Frontal cortex (tissue), 4 donors: ENCODE results near the gene HOXB6. TPM values are rescaled to one million over a fixed set of nuclear protein-coding genes. Genes with fewer than 3 reads are reported as not detected.

Experiments
- DNase-seq, 2 donors: peaks; one replicate each; pipeline ENCODE4 v3.0.0; 2012; ENCODE audit warnings: low spot score in 2 of 2
- FAIRE-seq: peaks from 2 replicates; lab custom pipeline; 2012; peaks lifted over from hg19 to GRCh38; lab: Jason Lieb, UNC
- total RNA-seq: library from RNA; depleted of rRNA; stranded (reverse); fragments of >200 nt; gene quantifications from one replicate; pipeline ENCODE4 v1.2.3, GENCODE V29; 2014
- donor health status: control.
- donor health status: control.
- donor health status: control.

HOXB6 gene
- total RNA-seq, 1 donor from 2014 or later, result not detected

- FAIRE-seq, result no peak
- DNase-seq, result no peak
These were observed 44.7 kb downstream of the HOXB6 start for GRCh38 chr17:48559840-48560817.

GRCh38 chr17:48559122-48559839 lies 45.5 kb downstream of the HOXB6 start:
- no peak for FAIRE-seq
- DNase-seq, result no peak

DNA sequence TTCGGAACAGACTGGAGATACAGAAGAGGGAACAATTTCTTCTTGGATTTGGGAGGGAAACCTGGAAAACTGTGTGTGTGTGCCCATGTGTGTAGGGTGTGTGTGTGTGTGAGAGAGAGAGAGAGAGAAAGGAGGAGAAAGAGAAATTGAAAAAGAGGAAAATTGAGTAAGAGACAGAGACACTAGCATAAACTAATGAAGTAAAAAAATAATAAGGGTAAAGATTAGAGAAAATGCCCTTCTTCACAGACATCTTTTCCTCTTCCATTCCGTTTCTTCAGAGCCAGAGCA lies 46.0 kb downstream of the HOXB6 start:
- DNase-seq, result no peak
- FAIRE-seq, result no peak

GRCh38 chr17:48558057-48558830 lies 46.5 kb downstream of the HOXB6 start:
- no peak for FAIRE-seq
- no peak for DNase-seq

GRCh38 chr17:48556576-48557401 lies 48.0 kb downstream of the HOXB6 start:
- no peak for FAIRE-seq
- DNase-seq, result no peak

GRCh38 chr17:48556229-48556575 lies 48.6 kb downstream of the HOXB6 start:
- DNase-seq (no peak), FAIRE-seq (no peak)

DNA sequence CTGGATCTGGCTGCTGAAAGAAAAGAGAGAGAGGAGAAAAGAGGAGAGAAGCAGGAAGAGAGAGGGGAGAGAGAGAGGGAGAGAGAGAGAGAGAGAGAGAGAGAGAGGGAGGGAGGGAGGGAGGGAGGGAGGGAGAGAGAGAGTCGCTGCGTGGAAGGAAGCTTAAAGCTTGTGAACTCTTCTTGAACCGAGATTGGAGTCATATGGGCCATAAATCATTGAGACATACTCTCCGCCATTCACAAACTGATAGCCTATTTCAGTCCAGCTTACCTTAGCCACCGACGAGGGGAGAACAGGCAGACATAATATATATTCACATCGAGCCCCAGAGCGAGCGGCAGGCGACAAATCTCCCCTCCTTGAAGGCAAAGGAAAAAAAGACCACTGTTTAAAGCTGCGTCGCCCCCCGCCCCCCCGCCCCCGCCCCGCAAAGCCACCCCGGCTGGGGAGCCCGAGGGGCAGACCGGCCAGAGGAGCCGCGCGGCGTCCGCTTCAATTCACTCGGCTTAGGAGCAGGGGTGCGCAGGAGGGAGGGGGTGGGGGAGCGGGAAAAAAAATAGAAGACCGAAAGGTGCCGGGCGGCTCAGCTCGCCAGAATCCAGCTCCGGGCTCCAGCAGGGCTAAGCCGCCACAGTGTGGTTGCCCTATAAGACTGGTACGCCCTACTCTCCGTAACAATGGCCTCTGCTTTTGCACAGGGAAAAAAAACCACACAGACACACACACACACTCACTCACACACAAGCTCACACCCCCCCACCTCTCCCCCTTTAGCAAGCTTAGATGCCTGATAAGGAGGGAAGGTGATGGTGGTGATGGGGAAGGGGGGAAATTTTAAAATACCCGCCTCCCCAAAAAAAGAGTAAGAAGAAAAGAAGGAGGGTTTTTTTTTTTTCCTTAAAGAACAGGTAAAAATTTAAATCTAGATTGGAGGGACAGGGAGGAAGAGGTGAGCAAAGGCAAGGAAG lies 49.2 kb downstream of the HOXB6 start:
- FAIRE-seq, result no peak
- no peak for DNase-seq

GRCh38 chr17:48554412-48555257 lies 50.2 kb downstream of the HOXB6 start:
- DNase-seq (no peak), FAIRE-seq (no peak)

GRCh38 chr17:48553826-48554225 lies 51.0 kb downstream of the HOXB6 start:
- DNase-seq (no peak), FAIRE-seq (no peak)

- no peak for FAIRE-seq
- DNase-seq, result no peak
These were observed 51.6 kb downstream of the HOXB6 start for GRCh38 chr17:48553190-48553547.

GRCh38 chr17:48552466-48553189 lies 52.2 kb downstream of the HOXB6 start:
- DNase-seq (no peak), FAIRE-seq (no peak)

- FAIRE-seq, result no peak
- no peak for DNase-seq
These were observed 53.0 kb downstream of the HOXB6 start for GRCh38 chr17:48551596-48552465.

GRCh38 chr17:48551214-48551555 lies 53.6 kb downstream of the HOXB6 start:
- no peak for FAIRE-seq

GRCh38 chr17:48550502-48551213 lies 54.1 kb downstream of the HOXB6 start:
- DNase-seq (no peak), FAIRE-seq (no peak)

More at GRCh38 chr17:48551214-48551555, 53.6 kb downstream of the HOXB6 start:
- no peak for DNase-seq

DNA sequence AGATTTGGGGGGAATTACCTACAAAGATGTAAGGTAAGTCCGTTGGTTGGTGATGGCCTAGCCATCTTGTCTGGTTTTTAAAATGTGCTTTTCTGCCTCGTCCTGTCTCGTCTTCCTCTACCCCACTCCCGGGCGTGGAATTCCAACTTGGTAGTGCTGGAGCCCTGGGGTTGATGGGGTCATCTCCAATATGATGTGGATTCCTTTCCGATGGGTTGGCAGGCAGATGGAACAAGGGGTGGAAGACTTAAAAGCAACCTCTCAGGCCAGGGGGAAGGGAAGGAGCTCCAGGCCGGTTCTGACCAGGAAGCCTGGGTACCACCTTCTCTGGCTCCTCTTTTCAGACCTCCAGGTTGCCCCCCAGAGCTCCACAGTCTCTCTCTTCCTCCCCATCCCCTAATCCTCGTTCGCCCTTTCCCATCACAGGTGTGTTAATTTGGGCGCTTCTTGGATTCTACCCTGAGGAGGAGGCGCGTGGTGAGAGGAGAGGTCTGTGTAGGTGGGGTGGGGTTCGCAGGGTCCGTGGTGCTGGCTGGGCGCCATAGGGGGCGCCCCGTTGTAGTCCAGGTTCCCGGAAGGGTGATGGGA lies 54.8 kb downstream of the HOXB6 start:
- DNase-seq, result no peak
- FAIRE-seq, result no peak
